Activated CD4-positive, alpha-beta T cell treated with anti-CD3 and anti-CD28 coated beads for 36 hours (primary cell): ENCODE measurements around the gene L2HGDH. TPM values are rescaled to one million over a fixed set of nuclear protein-coding genes. Genes with fewer than 3 reads are reported as not detected.
"Not testable (repeated sequence)": the region's sequence is repeated elsewhere in the genome, so short reads cannot be mapped to it uniquely, and the experiment has no call there.

Experiments used
- ATAC-seq: fragments of 200-7000 bp; cut with Tn5 transposase; one replicate; pipeline ENCODE4 v1.10.0; 2021; ENCODE audit warnings: mild to moderate bottlenecking, moderate library complexity
- CTCF ChIA-PET: fragments of 350-600 bp; sonication (Branson Sonifier 250); formaldehyde crosslinking; loops from one replicate; lab custom pipeline; 2021; ENCODE audit warnings: antibody characterized with exemption; lab: Charles Lee
- POLR2A ChIA-PET: fragments of 350-600 bp; sonication (Branson Sonifier 250); formaldehyde crosslinking; loops from one replicate; lab custom pipeline; 2021; ENCODE audit warnings: antibody characterized with exemption, inconsistent platforms; lab: Charles Lee
- DNase-seq: peaks from one replicate; pipeline ENCODE4 v3.0.0-alpha.2; 2020
- H3K27ac Mint-ChIP-seq: one replicate; pipeline ENCODE4 v1.8.0; 2021; ENCODE audit warnings: mixed read lengths
- H3K27me3 Mint-ChIP-seq: one replicate; pipeline ENCODE4 v1.8.0; 2021; ENCODE audit warnings: mixed read lengths
- H3K36me3 Mint-ChIP-seq: one replicate; pipeline ENCODE4 v1.8.0; 2021; ENCODE audit warnings: low read depth, mixed read lengths
- H3K4me1 Mint-ChIP-seq: one replicate; pipeline ENCODE4 v1.8.0; 2021; ENCODE audit warnings: mixed read lengths
- H3K4me3 Mint-ChIP-seq: one replicate; pipeline ENCODE4 v1.8.0; 2021; ENCODE audit warnings: mild to moderate bottlenecking, moderate library complexity, mixed read lengths
- H3K9me3 Mint-ChIP-seq: one replicate; pipeline ENCODE4 v1.8.0; 2021; ENCODE audit warnings: low read depth, mixed read lengths
- intact Hi-C, 2 experiments: fragments of 100-400 bp; cut with DNase I in 1 of 2; cut with micrococcal nuclease in 1 of 2; formaldehyde crosslinking; loops; one replicate each; pipeline versions ENCODE4 v1.14.2 to v1.15.1; 2022 to 2024; cut with DNase I, micrococcal nuclease
- total RNA-seq, 2 experiments: library from RNA; stranded (reverse); gene quantifications; one replicate each; pipeline ENCODE4 v1.2.3, GENCODE V29; 2021

Gene L2HGDH
- 10 to 100 TPM; 12.8 to 19.0 TPM for total RNA-seq

- ATAC-seq (peak; percentile 95), DNase-seq (peak; percentile 93)
- POLR2A ChIA-PET = interaction anchor here (0.5 to 1.6 kb wide), 8 partner anchors 9 to 972 kb away, joined by 3 to 10 read pairs (median 4); partner anchors contain the start of gene KLHDC2
- Mint-ChIP-seq H3K36me3 (peaks cover 22% of the 10 kb centered on the region), H3K9me3 (peaks cover 6% of the 10 kb centered on the region), H3K27ac (peak within 1 kb of the TSS; percentile 95), H3K4me3 (peak within 1 kb of the TSS; percentile 85), H3K27me3 (no peaks in the 10 kb centered on the region), H3K4me1 (peaks cover 41% of the 10 kb centered on the region)
- CTCF ChIA-PET = interaction anchor here (0.8 to 3.3 kb wide), 8 partner anchors 9 to 548 kb away, joined by 3 to 23 read pairs (median 4); partner anchors contain the start of gene MAP4K5
- intact Hi-C loops = loop anchor here (1.0 to 5.0 kb wide), 19 partner anchors 9 to 1535 kb away; partner anchors contain the start of genes SOS2 (in 2 of the 2), ARF6 (in 1 of the 2), CDKL1 (in 1 of the 2) and DNAAF2 (in 1 of the 2)
These were observed at the start of gene L2HGDH, which contains the start of gene DMAC2L for GRCh38 chr14:50311972-50312733. L2HGDH (minus strand) TSS chr14:50312229; CDS start chr14:50312150, 79 bp downstream. DMAC2L (plus strand) TSS chr14:50312324; CDS start chr14:50321488, 9,164 bp downstream.

- H3K4me3 Mint-ChIP-seq = no peak overlapping the region
- ATAC-seq (no peak), DNase-seq (no peak)
- peaks cover 24% of the 10 kb centered on the region for H3K36me3 Mint-ChIP-seq
- H3K27ac Mint-ChIP-seq = no peak overlapping the region
- ChIA-PET POLR2A (no interaction called here), CTCF (no interaction called here)
- no peaks in the 10 kb centered on the region for H3K27me3 Mint-ChIP-seq
- peaks cover 20% of the 10 kb centered on the region for H3K4me1 Mint-ChIP-seq
- peaks cover 3% of the 10 kb centered on the region for H3K9me3 Mint-ChIP-seq
- intact Hi-C loops = loop anchor here (5.0 kb wide), 3 partner anchors 39 to 161 kb away; partner anchors contain the start of gene SOS2 (in 1 of the 2)
These were observed 48.8 kb upstream of the L2HGDH start for GRCh38 chr14:50360851-50361250.

- Mint-ChIP-seq H3K36me3 (peaks cover 28% of the 10 kb centered on the region), H3K9me3 (peaks cover 3% of the 10 kb centered on the region), H3K27ac (no peak overlapping the region), H3K4me1 (peaks cover 23% of the 10 kb centered on the region), H3K4me3 (no peak overlapping the region), H3K27me3 (no peaks in the 10 kb centered on the region)
- ATAC-seq (no peak), DNase-seq (no peak)
- POLR2A ChIA-PET = no interaction called here
- CTCF ChIA-PET = interaction anchor here (0.7 kb wide), 1 partner anchor 217 kb away, joined by 3 read pairs; no protein-coding TSS in a partner anchor
- intact Hi-C loops = loop anchor here (5.0 kb wide), 3 partner anchors 38 to 162 kb away; partner anchors contain the start of gene SOS2 (in 1 of the 2)
These were observed 48.1 kb upstream of the L2HGDH start for GRCh38 chr14:50360093-50360492.

- Mint-ChIP-seq H3K27ac (no peak overlapping the region), H3K4me1 (peaks cover 23% of the 10 kb centered on the region), H3K36me3 (peaks cover 28% of the 10 kb centered on the region), H3K27me3 (no peaks in the 10 kb centered on the region), H3K9me3 (peaks cover 3% of the 10 kb centered on the region), H3K4me3 (no peak overlapping the region)
- intact Hi-C loops = loop anchor here (5.0 kb wide), 3 partner anchors 37 to 163 kb away; partner anchors contain the start of gene SOS2 (in 1 of the 2)
- no peak for DNase-seq
- ATAC-seq = no peak
- ChIA-PET CTCF (interaction anchor here (0.7 to 1.0 kb wide), 2 partner anchors 42 to 217 kb away, joined by 3 to 5 read pairs; no protein-coding TSS in a partner anchor), POLR2A (no interaction called here)
These were observed 47.6 kb upstream of the L2HGDH start for GRCh38 chr14:50359631-50360030.

GRCh38 chr14:50357753-50358395, 45.8 kb upstream of the L2HGDH start:
- Mint-ChIP-seq H3K36me3 (peaks cover 30% of the 10 kb centered on the region), H3K27ac (no peak overlapping the region), H3K4me1 (peaks cover 13% of the 10 kb centered on the region), H3K4me3 (no peak overlapping the region), H3K9me3 (peaks cover 3% of the 10 kb centered on the region), H3K27me3 (no peaks in the 10 kb centered on the region)
- ChIA-PET CTCF (interaction anchor here (1.0 kb wide), 1 partner anchor 40 kb away, joined by 3 read pairs; no protein-coding TSS in a partner anchor), POLR2A (interaction anchor here (0.6 kb wide), 1 partner anchor 599 kb away, joined by 5 read pairs; no protein-coding TSS in a partner anchor)
- no peak for DNase-seq
- ATAC-seq = no peak
- intact Hi-C loops = no loop called here

- Mint-ChIP-seq H3K4me3 (no peak overlapping the region), H3K9me3 (no peaks in the 10 kb centered on the region), H3K27me3 (no peaks in the 10 kb centered on the region), H3K27ac (no peak overlapping the region), H3K4me1 (peaks cover 6% of the 10 kb centered on the region), H3K36me3 (peaks cover 26% of the 10 kb centered on the region)
- CTCF ChIA-PET = interaction anchor here (1.0 kb wide), 1 partner anchor 39 kb away, joined by 3 read pairs; no protein-coding TSS in a partner anchor
- DNase-seq = no peak
- POLR2A ChIA-PET = no interaction called here
- ATAC-seq = no peak
- intact Hi-C loops = no loop called here
These were observed 45.1 kb upstream of the L2HGDH start for GRCh38 chr14:50357124-50357523.

- ATAC-seq, H3K9me3 Mint-ChIP-seq, POLR2A ChIA-PET, DNase-seq, H3K27ac Mint-ChIP-seq, H3K4me3 Mint-ChIP-seq, H3K27me3 Mint-ChIP-seq, intact Hi-C loops, H3K4me1 Mint-ChIP-seq: not testable (repeated sequence)
- H3K36me3 Mint-ChIP-seq = peaks cover 27% of the 10 kb centered on the region
- CTCF ChIA-PET = interaction anchor here (0.6 to 1.1 kb wide), 3 partner anchors 36 to 1860 kb away, joined by 3 to 6 read pairs (median 3); no protein-coding TSS in a partner anchor
These were observed 44.3 kb upstream of the L2HGDH start for GRCh38 chr14:50356283-50356682.

GRCh38 chr14:50355692-50356091, 43.7 kb upstream of the L2HGDH start:
- POLR2A ChIA-PET = no interaction called here
- Mint-ChIP-seq H3K36me3 (peaks cover 27% of the 10 kb centered on the region), H3K27ac (no peak overlapping the region), H3K4me1 (peaks cover 3% of the 10 kb centered on the region), H3K9me3 (no peaks in the 10 kb centered on the region), H3K27me3 (no peaks in the 10 kb centered on the region), H3K4me3 (no peak overlapping the region)
- no peak for DNase-seq
- intact Hi-C loops = no loop called here
- CTCF ChIA-PET = interaction anchor here (0.6 to 1.5 kb wide), 4 partner anchors 11 to 1861 kb away, joined by 3 to 6 read pairs (median 4); no protein-coding TSS in a partner anchor
- no peak for ATAC-seq

GRCh38 chr14:50354527-50354926, 42.5 kb upstream of the L2HGDH start:
- CTCF ChIA-PET = interaction anchor here (0.7 to 1.8 kb wide), 3 partner anchors 9 to 666 kb away, joined by 4 to 6 read pairs (median 4); no protein-coding TSS in a partner anchor

GRCh38 chr14:50353126-50353525, 41.1 kb upstream of the L2HGDH start:
- ATAC-seq = no peak
- intact Hi-C loops = no loop called here
- H3K36me3 Mint-ChIP-seq = peaks cover 24% of the 10 kb centered on the region
- ChIA-PET POLR2A (no interaction called here), CTCF (no interaction called here)
- H3K9me3 Mint-ChIP-seq = no peaks in the 10 kb centered on the region
- peaks cover 3% of the 10 kb centered on the region for H3K4me1 Mint-ChIP-seq
- no peak overlapping the region for H3K4me3 Mint-ChIP-seq
- DNase-seq = no peak
- H3K27ac Mint-ChIP-seq = no peak overlapping the region
- H3K27me3 Mint-ChIP-seq = no peaks in the 10 kb centered on the region

More at GRCh38 chr14:50354527-50354926, 42.5 kb upstream of the L2HGDH start:
- Mint-ChIP-seq H3K36me3 (peaks cover 27% of the 10 kb centered on the region), H3K4me1 (peaks cover 3% of the 10 kb centered on the region), H3K27ac (no peak overlapping the region), H3K27me3 (no peaks in the 10 kb centered on the region), H3K4me3 (no peak overlapping the region), H3K9me3 (no peaks in the 10 kb centered on the region)
- DNase-seq = no peak
- POLR2A ChIA-PET = no interaction called here
- no peak for ATAC-seq
- intact Hi-C loops = no loop called here

GRCh38 chr14:50352584-50352983, 40.6 kb upstream of the L2HGDH start:
- POLR2A ChIA-PET = no interaction called here
- Mint-ChIP-seq H3K9me3 (no peaks in the 10 kb centered on the region), H3K27me3 (no peaks in the 10 kb centered on the region), H3K4me3 (no peak overlapping the region), H3K27ac (no peak overlapping the region), H3K36me3 (peaks cover 22% of the 10 kb centered on the region), H3K4me1 (peaks cover 3% of the 10 kb centered on the region)
- CTCF ChIA-PET = no interaction called here
- no peak for DNase-seq
- intact Hi-C loops = no loop called here
- ATAC-seq = no peak
